Spleen (tissue), 7 donors: Measurements from ENCODE around the gene HACD2.

Experiments used
- CTCF ChIP-seq, 11 experiments: fragments of 200-600 bp in 7 of 11; fragments of 450-650 bp in 4 of 11; sonication (generic) in 4 of 11; IDR thresholded peaks in 8 of 11; conservative IDR thresholded peaks in 3 of 11; 1 replicate in 7 of 11; 2 replicates in 4 of 11; pipeline versions ENCODE4 v1.4.0 to v1.8.0; 2016 to 2021; ENCODE audit warnings: antibody characterized with exemption in 11 of 11, inconsistent platforms in 4 of 11, mild to moderate bottlenecking in 1 of 11
- POLR2AphosphoS5 ChIP-seq, 3 donors: sonication (generic); formaldehyde crosslinking; IDR thresholded peaks; one replicate each; pipeline ENCODE4 v1.5.1; 2017; ENCODE audit warnings: antibody characterized with exemption in 3 of 3
- donor health status: DM: no; HTN: no; CAD: no; lungs with moderate emphysema.
- donor health status: DM: no; HTN: no; CAD: no.
- donor health status: DM: no; HTN: no; CAD: no.

- TF ChIP-seq CTCF (IDR thresholded peaks at IDR 0.05 in 8 of 11, conservative IDR thresholded peaks at IDR 0.05 in 3 of 11) (no peak), POLR2AphosphoS5 (IDR thresholded peaks at IDR 0.05) (no peak)
These were observed 39.4 kb upstream of the HACD2 start for GRCh38 chr3:123624302-123624701.
